Uterine smooth muscle cell (primary cell): ENCODE data around the gene PPM1F. TPM values are rescaled to one million over a fixed set of nuclear protein-coding genes. Genes with fewer than 3 reads are reported as not detected.

Experiments
- total RNA-seq: library from RNA; depleted of rRNA; stranded (reverse); fragments of >200 nt; gene quantifications from 2 replicates; pipeline ENCODE4 v1.2.3, GENCODE V29; 2014

The PPM1F gene, protein sequence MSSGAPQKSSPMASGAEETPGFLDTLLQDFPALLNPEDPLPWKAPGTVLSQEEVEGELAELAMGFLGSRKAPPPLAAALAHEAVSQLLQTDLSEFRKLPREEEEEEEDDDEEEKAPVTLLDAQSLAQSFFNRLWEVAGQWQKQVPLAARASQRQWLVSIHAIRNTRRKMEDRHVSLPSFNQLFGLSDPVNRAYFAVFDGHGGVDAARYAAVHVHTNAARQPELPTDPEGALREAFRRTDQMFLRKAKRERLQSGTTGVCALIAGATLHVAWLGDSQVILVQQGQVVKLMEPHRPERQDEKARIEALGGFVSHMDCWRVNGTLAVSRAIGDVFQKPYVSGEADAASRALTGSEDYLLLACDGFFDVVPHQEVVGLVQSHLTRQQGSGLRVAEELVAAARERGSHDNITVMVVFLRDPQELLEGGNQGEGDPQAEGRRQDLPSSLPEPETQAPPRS
- total RNA-seq = 48.1 and 54.5 TPM in 2 replicates

DNA sequence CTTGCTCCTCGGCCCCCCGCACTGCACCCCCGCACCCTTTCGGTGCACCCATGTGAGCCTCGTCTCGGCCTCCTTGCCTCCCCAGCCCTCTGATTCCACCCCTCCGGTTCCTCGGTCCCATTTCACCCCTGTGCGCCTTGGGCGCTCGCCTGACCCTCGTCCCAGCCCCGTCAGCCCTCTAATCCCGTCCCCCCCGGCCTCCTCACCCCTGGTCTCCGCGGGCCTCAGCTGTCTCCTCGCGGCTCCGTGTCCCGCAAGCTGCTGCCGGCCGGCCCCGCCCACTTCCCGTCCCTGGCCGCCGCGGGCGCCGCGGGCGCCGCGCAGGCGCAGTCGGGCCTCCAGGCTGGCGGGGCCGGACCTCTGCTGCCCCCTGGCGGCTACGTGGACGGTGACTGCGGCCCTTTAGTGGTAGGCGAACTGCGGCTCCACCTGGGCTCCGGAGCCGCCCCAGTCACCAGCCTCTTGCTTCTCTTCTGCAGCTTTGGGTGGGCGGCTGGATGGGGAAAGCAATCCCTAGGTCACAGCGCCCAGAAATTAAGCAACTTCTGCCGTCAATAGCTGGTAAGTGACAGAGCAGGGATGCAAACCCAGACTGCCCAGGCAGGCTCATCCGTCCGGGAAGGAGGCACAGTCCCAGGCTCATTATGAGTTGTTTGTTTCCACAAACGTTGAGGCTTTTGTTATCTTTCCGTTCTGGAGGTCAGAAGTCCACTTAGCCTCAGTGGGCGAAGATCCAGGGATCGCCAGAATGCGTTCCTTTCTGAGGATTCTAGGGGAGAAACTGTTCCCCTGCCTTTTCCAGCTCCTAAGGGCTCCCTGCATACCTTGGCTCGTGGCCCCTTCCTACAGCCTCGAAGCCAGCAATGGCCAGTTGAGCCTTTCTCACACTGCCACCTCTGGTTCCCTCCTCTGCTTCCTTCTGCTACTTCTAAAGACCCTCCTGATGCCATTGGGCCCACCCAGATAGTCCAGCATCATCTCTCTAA, at the start of gene PPM1F:
Gene PPM1F (minus strand): TSS at position 263 of the 986 bp plus-strand sequence. CDS start 6,800 bp downstream, outside the sequence.

DNA sequence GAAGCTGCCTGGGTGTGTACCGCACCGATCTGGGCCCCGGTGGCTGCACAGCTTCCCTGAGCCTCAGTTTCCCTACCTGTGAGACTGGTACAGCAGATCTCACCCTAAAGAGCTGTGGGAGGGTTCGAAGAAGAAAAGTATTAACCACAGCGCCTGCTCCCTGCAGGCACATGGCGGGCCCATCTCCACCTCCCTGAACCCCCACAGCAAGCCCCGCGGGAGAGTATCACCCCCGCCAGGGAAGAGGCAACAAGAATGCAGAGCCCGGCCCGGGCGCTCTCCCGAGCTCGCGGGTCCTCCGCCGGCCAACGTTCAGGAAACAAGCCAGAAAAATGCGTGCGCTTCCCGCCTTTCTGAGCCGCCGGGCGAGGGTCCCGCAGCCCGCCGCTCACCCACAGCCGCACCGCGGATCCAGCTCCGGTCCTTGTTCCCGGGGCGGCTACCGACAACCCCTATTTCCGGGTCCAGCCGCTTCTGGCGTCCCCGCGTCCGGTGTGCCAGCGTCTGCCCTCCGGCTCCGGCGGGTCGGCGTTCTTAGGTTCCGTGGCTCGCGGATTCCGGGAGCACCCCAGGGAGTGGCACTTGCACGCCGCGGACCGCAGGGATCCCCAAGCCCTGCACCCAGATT, 29.8 kb upstream of the PPM1F start, which contains the start of gene TOP3B:
Gene TOP3B (minus strand): TSS at position 450 of the 628 bp plus-strand sequence. CDS start 7,078 bp downstream, outside the sequence.

Other genes starting within 250 kb of the PPM1F start
- gene YPEL1, start 217.1 kb downstream of the PPM1F start, total RNA-seq = 0.22 and 0.50 TPM in 2 replicates
- 75.9 and 98.1 TPM in 2 replicates for gene MAPK1, start 85.2 kb downstream of the PPM1F start, total RNA-seq
- gene TOP3B, start 29.9 kb upstream of the PPM1F start, total RNA-seq = 20.0 and 29.3 TPM in 2 replicates